Astrocyte (in vitro differentiated cells and primary cell): Measurements from ENCODE around the gene TNIK.

ENCODE experiments used
- CTCF ChIP-seq: IDR thresholded peaks from 2 replicates; pipeline ENCODE4 v1.5.1; 2011; ENCODE audit warnings: low read depth, mild to moderate bottlenecking, inconsistent platforms, low read length, moderate library complexity; ENCODE audit not compliant: insufficient read depth
- EZH2 ChIP-seq: IDR thresholded peaks from 2 replicates; pipeline ENCODE4 v1.6.1; 2012; ENCODE audit warnings: mild to moderate bottlenecking, low read length, inconsistent platforms; ENCODE audit not compliant: insufficient read depth

GRCh38 chr3:171165499-171165921 lies 294.7 kb downstream of the TNIK start:
- TF ChIP-seq CTCF: no peak
- no peak for TF ChIP-seq EZH2
